SU-DHL-6 (cell line): ENCODE results near the gene ZFP37.
"Not testable (repeated sequence)": the region's sequence is repeated elsewhere in the genome, so short reads cannot be mapped to it uniquely, and the experiment has no call there.

Source experiments
- EZH2phosphoT487 ChIP-seq: fragments of 200-600 bp; sonication (generic), shearing (Covaris generic); conservative IDR thresholded peaks from 2 replicates; pipeline ENCODE4 v1.6.1; 2018; ENCODE audit warnings: mild to moderate bottlenecking, antibody characterized with exemption, low read length, moderate library complexity, mixed read lengths
- TF ChIP-seq, protein P1 (sequence below): fragments of 200-600 bp; sonication (generic); IDR thresholded peaks from one replicate; pipeline ENCODE4 v1.5.1; 2017; ENCODE audit warnings: antibody characterized with exemption, mild to moderate bottlenecking, low read length, moderate library complexity; ENCODE audit not compliant: insufficient read depth, poor library complexity, severe bottlenecking

- TF ChIP-seq, protein P1, sequence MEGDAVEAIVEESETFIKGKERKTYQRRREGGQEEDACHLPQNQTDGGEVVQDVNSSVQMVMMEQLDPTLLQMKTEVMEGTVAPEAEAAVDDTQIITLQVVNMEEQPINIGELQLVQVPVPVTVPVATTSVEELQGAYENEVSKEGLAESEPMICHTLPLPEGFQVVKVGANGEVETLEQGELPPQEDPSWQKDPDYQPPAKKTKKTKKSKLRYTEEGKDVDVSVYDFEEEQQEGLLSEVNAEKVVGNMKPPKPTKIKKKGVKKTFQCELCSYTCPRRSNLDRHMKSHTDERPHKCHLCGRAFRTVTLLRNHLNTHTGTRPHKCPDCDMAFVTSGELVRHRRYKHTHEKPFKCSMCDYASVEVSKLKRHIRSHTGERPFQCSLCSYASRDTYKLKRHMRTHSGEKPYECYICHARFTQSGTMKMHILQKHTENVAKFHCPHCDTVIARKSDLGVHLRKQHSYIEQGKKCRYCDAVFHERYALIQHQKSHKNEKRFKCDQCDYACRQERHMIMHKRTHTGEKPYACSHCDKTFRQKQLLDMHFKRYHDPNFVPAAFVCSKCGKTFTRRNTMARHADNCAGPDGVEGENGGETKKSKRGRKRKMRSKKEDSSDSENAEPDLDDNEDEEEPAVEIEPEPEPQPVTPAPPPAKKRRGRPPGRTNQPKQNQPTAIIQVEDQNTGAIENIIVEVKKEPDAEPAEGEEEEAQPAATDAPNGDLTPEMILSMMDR, result not testable (repeated sequence)
- not testable (repeated sequence) for TF ChIP-seq EZH2phosphoT487
Observed at GRCh38 chr9:113062256-113062931, 5.9 kb upstream of the ZFP37 start.
